Tibial artery (tissue), 4 donors: ENCODE measurements around the gene DQX1.

ENCODE experiments used
- DNase-seq, 2 donors: peaks; one replicate each; pipeline ENCODE4 v3.0.0-alpha.2; 2019
- H3K27ac ChIP-seq, 2 donors: fragments of 200-600 bp; sonication (generic) in 1 of 2; 1 replicate in 1 of 2; 2 replicates in 1 of 2; pipeline ENCODE4 v1.5.1; 2018 to 2019; ENCODE audit warnings: mild to moderate bottlenecking in 1 of 2
- H3K27me3 ChIP-seq, 2 donors: fragments of 200-600 bp; sonication (generic) in 1 of 2; one replicate each; pipeline versions ENCODE4 v1.5.1 to v1.6.0; 2016 to 2019
- H3K36me3 ChIP-seq, 3 donors: fragments of 200-600 bp; sonication (generic) in 2 of 3; one replicate each; pipeline ENCODE4 v1.5.1; 2016 to 2019; ENCODE audit warnings: mild to moderate bottlenecking in 2 of 3
- H3K4me1 ChIP-seq, 4 donors: fragments of 200-600 bp; sonication (generic) in 2 of 4; 1 replicate in 3 of 4; 2 replicates in 1 of 4; pipeline ENCODE4 v1.5.1; 2016 to 2019
- H3K4me3 ChIP-seq, 2 donors: fragments of 200-600 bp; sonication (generic) in 1 of 2; 1 replicate in 1 of 2; 2 replicates in 1 of 2; pipeline ENCODE4 v1.5.1; 2018 to 2019; ENCODE audit warnings: mild to moderate bottlenecking in 2 of 2
- H3K9me3 ChIP-seq, 3 donors: fragments of 200-600 bp; sonication (generic) in 1 of 3; one replicate each; pipeline ENCODE4 v1.5.1; 2016 to 2019
- CTCF ChIP-seq, 2 experiments: fragments of 200-600 bp in 1 of 2; fragments of 450-650 bp in 1 of 2; IDR thresholded peaks; one replicate each; pipeline ENCODE4 v1.5.1; 2017 to 2019; ENCODE audit warnings: antibody characterized with exemption in 2 of 2, mild to moderate bottlenecking in 1 of 2, moderate library complexity in 1 of 2
- intact Hi-C: fragments of 100-400 bp; cut with DNase I; formaldehyde crosslinking; loops from one replicate; pipeline ENCODE4 v1.15.0; 2023; ENCODE audit warnings: low total_unique reads

DQX1 gene

DNA sequence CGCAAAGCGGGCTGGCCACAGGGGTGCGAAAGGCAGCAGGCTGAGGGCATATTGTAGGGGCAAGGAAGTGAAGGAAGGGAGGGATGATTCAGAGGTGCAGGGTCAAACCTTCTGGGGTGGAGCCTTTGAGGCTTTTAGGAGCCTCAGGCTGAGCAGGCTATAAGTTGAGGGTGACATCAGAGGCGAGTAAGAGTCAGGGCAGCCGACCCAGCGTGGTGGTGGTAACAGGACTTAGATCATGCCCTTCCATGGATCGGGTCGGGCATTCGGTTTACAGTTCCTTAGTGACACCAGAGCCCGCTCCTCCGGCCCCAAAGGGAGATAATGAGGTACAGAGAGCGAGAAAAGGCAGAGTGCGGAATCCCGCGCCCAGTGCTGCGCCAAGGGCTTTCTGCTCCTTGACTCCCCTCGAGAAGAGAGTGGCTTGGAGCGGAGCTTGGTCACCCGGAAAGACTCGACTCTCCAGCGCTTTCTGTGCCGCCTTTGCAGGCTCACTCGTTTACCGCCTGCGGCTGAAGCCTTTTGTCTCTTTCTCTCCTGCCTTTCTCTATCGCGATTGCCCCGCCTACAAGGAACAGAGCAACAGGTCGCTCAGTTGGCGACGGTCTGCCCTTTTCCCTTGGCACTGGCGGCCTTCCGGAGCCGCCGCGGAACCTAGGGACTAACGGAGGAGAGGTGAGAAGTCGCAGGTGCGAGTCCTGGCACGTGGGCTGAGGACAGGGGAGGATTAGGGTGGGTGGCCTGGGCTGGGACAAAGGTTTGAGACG, 27.3 kb downstream of the DQX1 start:
- Histone ChIP-seq H3K27me3 (peaks cover 0 to 68% of the 10 kb centered on the region in 2 donors), H3K27ac (no peak overlapping the region), H3K9me3 (no peaks in the 10 kb centered on the region), H3K36me3 (peaks cover 0 to 9% (median 2%) of the 10 kb centered on the region in 3 donors), H3K4me3 (peak overlapping the region in 1 of 2 donors; percentile 37), H3K4me1 (peaks cover 0 to 39% (median 33%) of the 10 kb centered on the region in 4 donors)
- TF ChIP-seq CTCF (IDR thresholded peaks at IDR 0.05) = no peak
- no peak for DNase-seq
- intact Hi-C loops = no loop called here

DNA sequence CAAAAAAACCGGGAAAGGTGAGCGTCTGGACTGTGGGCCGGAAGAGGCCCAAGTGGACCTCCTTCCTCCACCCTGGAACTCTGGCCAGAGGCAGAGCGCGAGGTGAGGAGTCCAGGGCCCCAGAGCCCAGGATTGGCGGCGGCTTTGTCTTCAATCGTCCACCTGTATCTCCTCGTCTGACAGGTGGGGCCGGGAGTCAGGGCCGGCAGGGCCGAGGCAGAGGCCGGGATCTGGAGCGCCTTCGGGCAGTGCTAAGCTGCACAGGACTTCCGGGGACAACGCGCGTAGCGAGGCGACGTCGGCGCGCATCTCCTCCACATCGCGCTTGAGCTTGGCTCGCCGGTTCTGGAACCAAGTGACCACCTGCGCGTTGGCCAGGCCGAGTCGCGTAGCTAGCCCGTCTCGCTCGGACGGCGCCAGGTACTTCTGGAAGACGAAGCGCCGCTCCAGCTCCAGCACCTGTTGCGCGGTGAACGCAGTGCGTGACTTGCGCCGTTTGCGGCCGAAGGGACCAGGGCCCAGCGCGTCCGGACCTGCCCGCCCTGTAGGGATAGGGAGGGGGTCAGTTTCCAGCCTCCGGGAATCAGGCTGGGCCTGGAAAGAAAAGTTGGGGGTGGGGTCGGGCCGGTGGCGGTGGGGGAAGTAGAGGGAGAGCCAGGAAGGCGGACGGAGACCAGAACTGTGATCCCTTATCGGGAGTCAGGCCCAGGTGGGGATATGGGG, 28.1 kb downstream of the DQX1 start:
- Histone ChIP-seq H3K9me3 (no peaks in the 10 kb centered on the region), H3K27me3 (peaks cover 0 to 63% of the 10 kb centered on the region in 2 donors), H3K27ac (no peak overlapping the region), H3K36me3 (peaks cover 2 to 17% (median 9%) of the 10 kb centered on the region in 3 donors), H3K4me1 (peaks cover 0 to 32% (median 29%) of the 10 kb centered on the region in 4 donors), H3K4me3 (peak overlapping the region; percentile 14 to 37)
- intact Hi-C loops = no loop called here
- TF ChIP-seq CTCF (IDR thresholded peaks at IDR 0.05) = no peak
- DNase-seq = no peak

DNA sequence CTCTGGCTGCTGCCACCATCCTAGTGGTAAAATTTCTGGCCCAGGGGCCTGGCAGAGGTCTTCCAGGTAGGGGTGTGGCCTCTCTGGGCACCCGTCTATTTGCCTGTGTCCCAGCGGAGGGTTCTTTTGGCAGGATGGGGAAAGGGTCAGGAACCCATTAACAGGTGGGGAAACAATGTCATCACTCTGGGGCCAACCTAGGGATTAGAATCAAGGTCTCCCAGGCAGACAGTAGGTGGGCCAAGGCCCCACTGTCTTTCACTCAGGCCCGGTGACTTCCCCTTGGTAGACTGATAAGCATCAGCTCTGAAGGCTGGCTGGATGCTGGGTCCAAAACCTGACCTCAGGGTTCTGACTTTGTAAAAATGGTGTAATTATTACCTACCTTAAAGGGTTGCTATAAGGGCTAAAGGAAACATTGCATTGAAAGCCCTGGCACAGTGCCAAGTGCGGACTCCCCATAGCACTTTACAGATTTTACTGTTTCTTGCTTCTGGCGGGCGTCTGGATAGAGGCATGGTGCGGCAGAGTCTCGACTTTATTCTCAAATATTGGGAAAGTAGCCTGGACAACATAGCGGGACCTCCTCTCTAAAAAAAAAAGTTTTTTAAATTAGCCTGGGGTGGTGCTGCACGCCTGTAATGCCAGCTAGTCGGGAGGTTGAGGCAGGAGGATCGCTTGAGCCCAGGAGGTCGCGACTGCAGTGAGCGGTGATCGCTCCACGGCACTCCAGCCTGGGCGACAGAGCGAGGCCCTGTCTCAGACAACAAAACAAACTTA, 28.8 kb downstream of the DQX1 start:
- Histone ChIP-seq H3K27ac (no peak overlapping the region), H3K9me3 (no peaks in the 10 kb centered on the region), H3K4me3 (no peak overlapping the region), H3K36me3 (peaks cover 10 to 24% (median 17%) of the 10 kb centered on the region in 3 donors), H3K4me1 (peaks cover 0 to 26% (median 25%) of the 10 kb centered on the region in 4 donors), H3K27me3 (peaks cover 0 to 55% of the 10 kb centered on the region in 2 donors)
- intact Hi-C loops = no loop called here
- no peak for TF ChIP-seq CTCF (IDR thresholded peaks at IDR 0.05)
- DNase-seq = no peak

- Histone ChIP-seq H3K27me3 (peaks cover 0 to 38% of the 10 kb centered on the region in 2 donors), H3K27ac (no peak overlapping the region), H3K4me1 (peaks cover 0 to 26% (median 25%) of the 10 kb centered on the region in 4 donors), H3K36me3 (peaks cover 27 to 42% (median 34%) of the 10 kb centered on the region in 3 donors), H3K4me3 (no peak overlapping the region), H3K9me3 (no peaks in the 10 kb centered on the region)
- intact Hi-C loops = no loop called here
- DNase-seq = no peak
- TF ChIP-seq CTCF (IDR thresholded peaks at IDR 0.05) = no peak
These were observed 30.6 kb downstream of the DQX1 start for GRCh38 chr2:74495440-74495839.

GRCh38 chr2:74493546-74493945, 32.5 kb downstream of the DQX1 start:
- intact Hi-C loops = no loop called here
- Histone ChIP-seq H3K4me3 (no peak overlapping the region), H3K36me3 (peaks cover 32 to 57% (median 42%) of the 10 kb centered on the region in 3 donors), H3K27me3 (peaks cover 0 to 19% of the 10 kb centered on the region in 2 donors), H3K4me1 (peaks cover 0 to 13% (median 12%) of the 10 kb centered on the region in 4 donors), H3K27ac (no peak overlapping the region), H3K9me3 (no peaks in the 10 kb centered on the region)
- no peak for TF ChIP-seq CTCF (IDR thresholded peaks at IDR 0.05)
- DNase-seq = no peak
